ENCODE data around the gene CTNNA2. TPM values are rescaled to one million over a fixed set of nuclear protein-coding genes. Genes with fewer than 3 reads are reported as not detected.

Gene CTNNA2
- total and polyA plus RNA-seq, 4 donors: 0.01 to 0.37 TPM; not detected in 2

DNA sequence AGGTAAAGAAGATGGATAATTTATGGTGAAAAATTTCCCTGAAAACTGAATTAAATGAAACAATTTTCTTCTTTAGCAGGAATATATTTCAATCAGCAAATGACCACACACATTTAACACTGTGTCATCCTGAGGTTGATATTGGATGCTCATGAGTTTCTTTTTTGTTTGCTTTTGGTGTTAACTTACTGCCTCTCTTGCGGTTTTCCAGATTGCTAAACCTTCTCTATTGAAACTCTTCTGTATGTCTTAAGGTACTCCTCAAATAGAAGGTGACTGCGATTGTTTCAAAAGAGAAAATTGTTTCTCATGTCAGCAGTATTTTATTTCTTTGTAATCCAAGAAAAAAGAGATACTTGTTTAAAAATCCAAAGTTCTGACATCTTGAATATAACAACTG lies 692.6 kb downstream of the CTNNA2 start:
- no peak overlapping the region for H3K4me3 ChIP-seq
- ATAC-seq (ENCODE audit: insufficient read depth, low FRiP score) (no peak), DNase-seq (no peak)
- peaks cover 0 to 4% (median 2%) of the 10 kb centered on the region in 4 donors for H3K9me3 ChIP-seq (ENCODE audit: control insufficient read depth in 4 of 4, insufficient read depth in 3 of 4, low read length in 3 of 4)
- H3K4me1 ChIP-seq (ENCODE audit: control insufficient read depth in 5 of 5, insufficient read depth in 5 of 5, low read length in 5 of 5): no peaks in the 10 kb centered on the region
- no peak overlapping the region for H3K27ac ChIP-seq (ENCODE audit: low read depth in 1 of 2, low read length in 1 of 2)
- H3K36me3 ChIP-seq (ENCODE audit: control insufficient read depth in 4 of 4, insufficient read depth in 4 of 4, low read length in 4 of 4): no peaks in the 10 kb centered on the region
- no peak overlapping the region for H3K9ac ChIP-seq (ENCODE audit: insufficient read depth in 1 of 2, low read length in 2 of 2)
- TF ChIP-seq, protein P1, sequence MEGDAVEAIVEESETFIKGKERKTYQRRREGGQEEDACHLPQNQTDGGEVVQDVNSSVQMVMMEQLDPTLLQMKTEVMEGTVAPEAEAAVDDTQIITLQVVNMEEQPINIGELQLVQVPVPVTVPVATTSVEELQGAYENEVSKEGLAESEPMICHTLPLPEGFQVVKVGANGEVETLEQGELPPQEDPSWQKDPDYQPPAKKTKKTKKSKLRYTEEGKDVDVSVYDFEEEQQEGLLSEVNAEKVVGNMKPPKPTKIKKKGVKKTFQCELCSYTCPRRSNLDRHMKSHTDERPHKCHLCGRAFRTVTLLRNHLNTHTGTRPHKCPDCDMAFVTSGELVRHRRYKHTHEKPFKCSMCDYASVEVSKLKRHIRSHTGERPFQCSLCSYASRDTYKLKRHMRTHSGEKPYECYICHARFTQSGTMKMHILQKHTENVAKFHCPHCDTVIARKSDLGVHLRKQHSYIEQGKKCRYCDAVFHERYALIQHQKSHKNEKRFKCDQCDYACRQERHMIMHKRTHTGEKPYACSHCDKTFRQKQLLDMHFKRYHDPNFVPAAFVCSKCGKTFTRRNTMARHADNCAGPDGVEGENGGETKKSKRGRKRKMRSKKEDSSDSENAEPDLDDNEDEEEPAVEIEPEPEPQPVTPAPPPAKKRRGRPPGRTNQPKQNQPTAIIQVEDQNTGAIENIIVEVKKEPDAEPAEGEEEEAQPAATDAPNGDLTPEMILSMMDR (IDR thresholded peaks at IDR 0.05; ENCODE audit: control extremely low read depth, extremely low read depth): no peak
- 62 to 86% methylated on average over 2 of the region's 2 CpGs for WGBS, 2 donors
- no peaks in the 10 kb centered on the region for H3K27me3 ChIP-seq (ENCODE audit: control insufficient read depth in 3 of 3, insufficient read depth in 3 of 3, low read length in 2 of 3)

DNA sequence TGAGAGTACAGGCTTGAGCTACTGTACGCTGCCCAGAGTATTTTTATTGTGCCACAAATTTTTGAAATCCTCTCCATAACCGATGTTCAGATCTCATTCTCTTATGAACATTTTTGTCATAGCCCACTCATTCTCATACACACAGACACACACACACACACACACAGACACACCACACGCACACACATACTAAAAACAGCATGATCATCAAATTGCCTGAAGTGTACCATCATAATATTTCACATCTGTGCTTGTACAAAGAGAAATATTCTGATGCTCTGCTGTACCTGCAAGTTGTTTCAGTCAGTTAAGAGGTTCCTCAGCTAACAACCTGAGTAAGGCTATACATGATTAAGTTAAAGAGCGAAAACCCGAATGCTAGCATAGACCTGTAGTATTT lies 696.6 kb downstream of the CTNNA2 start:
- Histone ChIP-seq H3K9ac (ENCODE audit: insufficient read depth in 1 of 2, low read length in 2 of 2) (no peak overlapping the region), H3K4me1 (ENCODE audit: control insufficient read depth in 5 of 5, insufficient read depth in 5 of 5, low read length in 5 of 5) (no peaks in the 10 kb centered on the region), H3K36me3 (ENCODE audit: control insufficient read depth in 4 of 4, insufficient read depth in 4 of 4, low read length in 4 of 4) (no peaks in the 10 kb centered on the region), H3K4me3 (no peak overlapping the region), H3K9me3 (ENCODE audit: control insufficient read depth in 4 of 4, insufficient read depth in 3 of 4, low read length in 3 of 4) (no peaks in the 10 kb centered on the region), H3K27ac (ENCODE audit: low read depth in 1 of 2, low read length in 1 of 2) (no peak overlapping the region), H3K27me3 (ENCODE audit: control insufficient read depth in 3 of 3, insufficient read depth in 3 of 3, low read length in 2 of 3) (no peaks in the 10 kb centered on the region)
- DNase-seq (no peak), ATAC-seq (ENCODE audit: insufficient read depth, low FRiP score) (no peak)
- TF ChIP-seq, protein P1 (IDR thresholded peaks at IDR 0.05; ENCODE audit: control extremely low read depth, extremely low read depth): no peak
- 91 to 94% methylated on average over 5 of the region's 5 CpGs for WGBS, 2 donors

DNA sequence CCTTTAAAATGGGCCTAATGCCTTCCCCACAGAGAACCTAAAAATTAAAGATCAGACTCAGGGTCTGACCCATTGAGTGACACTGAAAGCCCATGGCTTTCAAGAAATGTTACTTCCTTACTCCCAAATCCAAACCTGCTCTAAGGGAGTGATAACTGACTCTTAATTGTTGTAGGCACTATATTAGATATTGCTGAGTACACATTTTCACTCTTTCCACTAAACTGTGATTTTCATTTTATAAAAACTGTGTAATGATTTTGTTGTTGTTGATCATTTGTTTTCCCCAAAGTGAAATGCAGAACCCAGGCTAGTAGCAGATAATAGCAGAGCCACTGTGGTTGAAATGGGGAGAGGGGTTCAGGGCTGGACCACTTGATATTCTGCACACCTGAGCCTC lies 704.6 kb downstream of the CTNNA2 start:
- H3K36me3 ChIP-seq (ENCODE audit: control insufficient read depth in 4 of 4, insufficient read depth in 4 of 4, low read length in 4 of 4): no peaks in the 10 kb centered on the region
- TF ChIP-seq, protein P1 (IDR thresholded peaks at IDR 0.05; ENCODE audit: control extremely low read depth, extremely low read depth): no peak
- ATAC-seq (ENCODE audit: insufficient read depth, low FRiP score) (no peak), DNase-seq (no peak)
- H3K9me3 ChIP-seq (ENCODE audit: control insufficient read depth in 4 of 4, insufficient read depth in 3 of 4, low read length in 3 of 4): peaks cover 0 to 7% (median 0%) of the 10 kb centered on the region in 4 donors
- no peaks in the 10 kb centered on the region for H3K27me3 ChIP-seq (ENCODE audit: control insufficient read depth in 3 of 3, insufficient read depth in 3 of 3, low read length in 2 of 3)
- H3K4me1 ChIP-seq (ENCODE audit: control insufficient read depth in 5 of 5, insufficient read depth in 5 of 5, low read length in 5 of 5): peaks cover 0 to 1% (median 0%) of the 10 kb centered on the region in 5 donors
- no peak overlapping the region for H3K27ac ChIP-seq (ENCODE audit: low read depth in 1 of 2, low read length in 1 of 2)
- H3K9ac ChIP-seq (ENCODE audit: insufficient read depth in 1 of 2, low read length in 2 of 2): no peak overlapping the region
- H3K4me3 ChIP-seq: no peak overlapping the region

DNA sequence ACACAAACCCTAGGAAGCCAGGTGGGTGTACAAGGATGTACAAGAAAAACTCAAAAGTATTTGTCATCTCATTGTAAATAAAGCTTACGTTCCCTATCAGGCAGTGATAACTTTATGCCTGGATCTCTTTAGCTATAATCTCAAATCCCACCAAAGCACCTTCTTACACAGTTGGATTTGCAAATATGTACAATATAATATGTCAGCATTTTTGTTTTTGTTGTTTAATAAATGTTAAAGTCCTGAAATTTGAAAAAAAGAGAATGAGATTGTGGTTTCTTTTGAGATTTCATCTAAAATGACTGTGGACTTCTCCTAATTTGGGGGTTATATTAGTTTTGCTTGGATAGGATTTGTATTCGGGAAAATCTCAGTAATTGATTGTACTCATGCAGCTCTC lies 709.8 kb downstream of the CTNNA2 start:
- no peak for ATAC-seq (ENCODE audit: insufficient read depth, low FRiP score)
- Histone ChIP-seq H3K9ac (ENCODE audit: insufficient read depth in 1 of 2, low read length in 2 of 2) (no peak overlapping the region), H3K27ac (ENCODE audit: low read depth in 1 of 2, low read length in 1 of 2) (no peak overlapping the region), H3K9me3 (ENCODE audit: control insufficient read depth in 4 of 4, insufficient read depth in 3 of 4, low read length in 3 of 4) (no peaks in the 10 kb centered on the region), H3K4me3 (no peak overlapping the region), H3K36me3 (ENCODE audit: control insufficient read depth in 4 of 4, insufficient read depth in 4 of 4, low read length in 4 of 4) (no peaks in the 10 kb centered on the region), H3K4me1 (ENCODE audit: control insufficient read depth in 5 of 5, insufficient read depth in 5 of 5, low read length in 5 of 5) (peaks cover 0 to under 1% (median 0%) of the 10 kb centered on the region in 5 donors), H3K27me3 (ENCODE audit: control insufficient read depth in 3 of 3, insufficient read depth in 3 of 3, low read length in 2 of 3) (no peaks in the 10 kb centered on the region)
- 91 to 97% methylated on average over 2 of the region's 2 CpGs for WGBS, 2 donors
- DNase-seq: no peak
- TF ChIP-seq, protein P1 (IDR thresholded peaks at IDR 0.05; ENCODE audit: control extremely low read depth, extremely low read depth): no peak
